GM21786 (cell line): ENCODE data around the gene RUFY3.
"Not testable (repeated sequence)": the region's sequence is repeated elsewhere in the genome, so short reads cannot be mapped to it uniquely, and the experiment has no call there.

ENCODE experiments used
- ATAC-seq: cut with Tn5 transposase; IDR thresholded peaks from one replicate; pipeline ENCODE4 v1.9.1; 2021; ENCODE audit not compliant: unreplicated experiment

RUFY3 gene

GRCh38 chr4:70705183-70706043 is 16.4 kb upstream of the RUFY3 start:
- peak; percentile 46 for ATAC-seq

GRCh38 chr4:70706044-70706461 is 15.7 kb upstream of the RUFY3 start:
- ATAC-seq, result no peak

- ATAC-seq, result no peak
These were observed 15.2 kb upstream of the RUFY3 start for GRCh38 chr4:70706516-70706915.

DNA sequence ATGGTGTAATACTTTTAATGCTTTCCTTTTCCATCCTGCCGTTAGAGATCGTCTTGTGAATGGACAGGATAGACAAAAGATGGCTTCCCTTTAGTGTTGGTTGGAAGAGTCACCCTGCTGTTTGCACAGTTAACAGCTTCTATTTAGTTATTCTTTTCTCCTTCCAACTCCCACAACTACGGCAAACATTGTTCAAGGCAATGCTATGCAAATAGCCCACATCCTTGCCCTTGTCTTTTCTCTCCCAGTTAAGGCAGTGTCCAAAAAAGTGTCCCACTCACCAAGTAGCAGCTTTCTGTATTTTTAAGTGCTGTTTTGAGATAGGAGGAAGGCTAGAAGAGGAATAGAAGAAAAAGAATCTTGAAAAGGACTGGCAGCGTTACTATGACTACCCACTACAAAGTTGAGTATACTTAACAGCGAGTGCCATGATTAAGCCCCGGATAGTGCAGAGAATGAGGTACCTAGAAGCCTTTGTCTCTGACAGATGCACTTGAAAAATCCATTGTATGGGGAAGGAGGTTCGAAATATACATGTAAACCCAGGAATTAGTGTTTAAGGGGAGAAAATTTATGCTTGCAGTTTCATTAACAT is 12.1 kb upstream of the RUFY3 start:
- ATAC-seq, result no peak

DNA sequence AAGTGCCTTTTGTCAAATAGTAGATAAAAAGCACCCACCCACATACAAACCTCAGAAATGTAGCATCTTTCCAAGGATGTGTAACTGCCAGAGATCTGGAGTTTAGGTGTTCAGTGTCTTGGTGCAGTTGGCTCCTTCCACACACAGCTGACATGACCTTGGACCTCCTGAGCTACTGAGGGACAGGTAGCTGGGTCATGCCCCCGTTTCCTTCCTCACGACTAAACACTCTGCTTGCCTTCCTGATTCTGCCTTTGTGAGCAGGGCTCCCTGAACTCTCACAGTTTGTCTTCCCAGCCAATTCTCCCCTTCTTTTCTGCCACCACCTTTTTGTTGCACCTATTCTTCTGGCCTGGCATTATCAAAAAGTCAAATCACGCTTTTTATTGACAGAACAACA is 10.2 kb upstream of the RUFY3 start:
- no peak for ATAC-seq

GRCh38 chr4:70712150-70712549 is 9.6 kb upstream of the RUFY3 start:
- ATAC-seq, result no peak

GRCh38 chr4:70712604-70713452 is 8.9 kb upstream of the RUFY3 start:
- no peak for ATAC-seq

GRCh38 chr4:70713453-70714078 is 8.2 kb upstream of the RUFY3 start:
- ATAC-seq, result peak; percentile 27

DNA sequence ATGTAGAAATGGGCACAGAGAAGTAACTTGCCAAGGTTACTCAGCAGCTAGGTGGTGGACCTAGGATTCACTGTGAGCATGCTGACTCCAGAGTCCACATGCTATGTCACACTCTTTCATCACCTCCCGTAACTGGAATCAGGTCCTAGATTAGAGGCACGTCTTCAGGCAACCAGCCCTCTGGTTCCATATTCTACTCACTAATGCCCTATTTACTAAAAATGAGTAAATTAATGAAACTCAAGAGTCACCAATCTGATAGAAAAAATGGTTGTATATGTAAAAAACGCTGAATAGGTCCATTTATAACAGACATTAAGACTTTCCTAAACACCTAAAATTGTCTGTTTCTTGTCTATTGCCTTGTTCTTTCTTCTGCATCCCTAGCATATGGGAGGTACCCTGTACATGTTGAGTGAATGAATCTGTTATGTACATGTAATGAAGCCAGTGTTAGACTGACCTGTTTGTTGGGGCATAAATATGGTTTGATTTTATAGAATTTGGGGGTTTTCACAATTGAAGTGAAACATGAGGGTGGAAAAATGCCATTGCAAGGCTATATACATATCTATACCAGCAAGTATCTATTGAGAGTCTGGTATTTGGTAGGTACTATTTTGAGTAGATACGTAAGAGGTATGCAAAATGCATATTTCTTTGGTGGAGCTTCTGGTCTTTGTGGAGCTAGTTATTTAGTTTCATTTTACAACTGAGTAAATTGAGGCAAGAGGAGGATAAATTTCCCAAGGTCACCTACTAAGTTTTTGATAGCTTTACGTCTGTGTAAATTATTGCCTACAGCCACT is 7.5 kb upstream of the RUFY3 start:
- peak; percentile 58 for ATAC-seq

GRCh38 chr4:70715097-70715496 is 6.7 kb upstream of the RUFY3 start:
- peak; percentile 10 for ATAC-seq

- no peak for ATAC-seq
These were observed 2.8 kb upstream of the RUFY3 start for GRCh38 chr4:70718811-70719604.

- ATAC-seq, result no peak
These were observed 531 bp downstream of the RUFY3 start for GRCh38 chr4:70722199-70722791.

DNA sequence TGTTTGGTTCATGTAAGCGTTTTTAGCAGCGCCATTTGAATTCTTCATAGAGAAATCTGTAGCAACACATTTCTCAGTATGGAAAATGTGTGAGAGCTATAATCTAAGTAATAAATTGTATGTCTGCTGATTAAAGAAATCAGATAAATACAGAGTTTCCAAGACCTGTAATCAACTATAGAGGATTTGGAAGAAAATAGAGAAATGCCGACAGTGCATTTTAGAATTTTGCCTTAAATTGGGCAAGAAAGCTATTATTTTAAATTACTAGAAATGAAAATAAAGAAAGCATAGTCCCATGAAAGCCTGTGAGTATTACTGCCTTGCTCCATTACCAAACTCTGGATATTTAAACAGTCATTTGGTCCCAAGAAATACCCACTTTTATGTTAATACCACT is 2.7 kb downstream of the RUFY3 start:
- ATAC-seq, result no peak

- ATAC-seq, result no peak
These were observed 3.9 kb downstream of the RUFY3 start for GRCh38 chr4:70725633-70726032.

GRCh38 chr4:70726515-70726914 is 4.8 kb downstream of the RUFY3 start:
- ATAC-seq, result not testable (repeated sequence)

DNA sequence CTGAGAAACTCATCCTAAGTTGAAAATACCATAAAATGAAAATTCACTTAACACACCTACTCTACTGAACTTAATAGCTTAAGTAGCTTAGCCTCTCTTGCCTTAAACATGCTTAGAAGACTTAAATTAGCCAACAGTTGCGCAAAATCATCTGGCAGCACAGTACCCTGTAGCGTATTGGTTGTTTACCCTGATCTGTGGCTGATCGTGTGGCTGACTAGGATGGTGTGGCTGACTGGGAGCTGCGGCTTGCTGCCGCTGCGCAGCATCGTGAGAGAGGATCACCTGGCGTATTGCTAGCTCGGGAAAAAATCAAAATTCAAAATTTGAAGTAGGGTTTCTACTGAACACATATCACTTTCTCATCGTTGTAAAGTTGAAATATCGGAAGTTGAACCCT is 6.3 kb downstream of the RUFY3 start:
- no peak for ATAC-seq

DNA sequence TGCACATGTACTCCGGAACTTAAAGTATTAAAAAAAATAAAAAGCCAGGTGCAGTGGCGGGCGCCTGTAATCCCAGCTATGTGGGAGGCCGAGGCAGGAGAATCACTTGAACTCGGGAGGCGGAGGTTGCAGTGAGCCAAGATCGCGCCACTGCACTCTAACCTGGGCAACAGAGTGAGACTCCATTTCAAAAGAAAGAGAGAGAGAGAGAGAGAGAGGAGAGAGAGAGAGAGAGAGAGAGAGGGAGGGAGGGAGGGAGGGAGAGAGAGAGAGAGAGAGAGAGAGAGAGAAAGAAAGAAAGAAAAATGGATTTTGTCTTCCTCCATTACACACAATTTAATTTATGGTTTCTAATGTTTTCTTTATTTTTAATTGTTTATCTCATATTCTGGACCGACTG is 11.1 kb downstream of the RUFY3 start:
- ATAC-seq, result not testable (repeated sequence)

DNA sequence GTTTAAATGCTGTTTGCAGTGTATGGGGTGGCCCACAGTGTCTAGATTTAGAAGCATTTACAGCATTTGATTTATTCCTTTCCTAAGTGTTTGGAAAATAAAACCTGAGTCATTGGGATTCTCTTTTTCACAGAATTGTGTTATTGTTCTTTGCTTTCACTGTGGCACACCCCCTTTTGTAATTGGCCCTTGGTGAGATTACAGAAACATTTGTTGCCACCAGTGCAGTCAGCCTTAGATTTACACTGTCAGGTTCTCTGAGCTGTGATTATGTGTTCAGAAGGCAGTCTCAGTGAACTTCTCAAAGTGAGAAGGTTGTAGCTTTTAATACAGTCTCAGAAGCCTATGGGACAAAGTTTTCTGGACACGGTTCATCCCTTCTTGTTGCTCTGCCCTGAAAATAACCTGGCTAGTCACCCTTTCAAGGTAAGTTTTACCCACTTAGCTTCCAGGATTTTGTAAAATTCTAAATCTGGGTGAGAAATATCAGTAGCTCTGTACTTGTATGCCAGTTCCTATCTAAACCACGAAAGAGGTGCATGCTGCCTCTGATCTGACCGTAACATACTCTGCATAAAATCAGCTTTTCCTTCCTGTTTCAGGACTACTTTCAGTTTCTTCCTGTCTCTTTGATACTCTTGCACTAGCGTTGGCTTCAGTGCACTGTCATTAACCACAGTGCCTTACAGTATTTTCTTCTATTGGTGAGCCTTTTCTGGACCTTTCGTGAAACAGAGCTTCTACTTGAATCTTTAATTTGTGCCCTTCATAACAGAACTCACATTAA is 12.6 kb downstream of the RUFY3 start:
- ATAC-seq, result peak; percentile 83
